ENCODE data around the gene OR1D5. TPM values are rescaled to one million over a fixed set of nuclear protein-coding genes. Genes with fewer than 3 reads are reported as not detected.
A peak's percentile ranks its signal among the peaks of the same experiment; 100 is the strongest.

OR1D5 gene
- polyA plus RNA-seq, 1 experiment: not detected

DNA sequence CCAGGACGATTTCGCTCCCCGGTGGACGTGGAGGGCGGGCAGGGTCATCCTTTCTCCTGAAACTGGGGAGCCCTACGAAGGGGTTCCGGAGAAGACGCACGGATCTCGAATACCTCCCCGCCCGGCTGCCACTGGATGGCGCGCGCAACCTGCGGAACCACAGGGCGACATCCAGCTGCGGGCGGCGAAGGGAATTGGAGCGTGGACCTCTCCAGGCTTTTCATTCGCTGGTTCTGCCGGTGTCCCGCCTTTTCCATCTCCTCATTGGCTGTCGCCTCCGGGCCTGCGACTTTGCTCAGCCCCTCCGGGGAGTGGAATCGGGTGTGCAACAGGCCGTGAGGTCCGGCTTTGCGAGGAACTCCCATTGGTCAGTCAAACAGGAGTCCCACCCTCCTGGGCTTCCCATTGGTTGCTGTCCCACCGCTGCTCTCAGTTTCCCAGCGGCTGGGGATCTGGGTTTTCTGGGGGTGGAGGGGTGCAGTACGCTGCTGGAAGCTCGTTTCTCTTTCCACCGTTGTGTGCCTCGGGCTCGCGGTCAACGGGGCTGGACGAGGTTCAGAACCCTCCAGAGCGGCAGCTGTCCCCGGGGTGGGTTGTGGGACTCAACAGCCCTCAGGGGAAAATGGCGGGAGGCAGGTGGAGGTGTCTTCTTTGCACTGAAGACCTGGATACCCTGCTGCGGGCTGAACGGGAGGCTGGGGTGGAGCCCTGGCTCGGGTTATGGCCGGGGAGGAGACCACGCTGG is 14.5 kb downstream of the OR1D5 start:
- ChIA-PET CTCF (interaction anchor here (0.7 to 1.8 kb wide), 17 partner anchors 8 to 839 kb away, joined by 3 to 15 read pairs (median 5); partner anchors contain the start of gene SHPK), POLR2A (interaction anchor here (0.8 kb wide), 1 partner anchor 486 kb away, joined by 4 read pairs; no protein-coding TSS in a partner anchor)
- TF ChIP-seq, protein P1, sequence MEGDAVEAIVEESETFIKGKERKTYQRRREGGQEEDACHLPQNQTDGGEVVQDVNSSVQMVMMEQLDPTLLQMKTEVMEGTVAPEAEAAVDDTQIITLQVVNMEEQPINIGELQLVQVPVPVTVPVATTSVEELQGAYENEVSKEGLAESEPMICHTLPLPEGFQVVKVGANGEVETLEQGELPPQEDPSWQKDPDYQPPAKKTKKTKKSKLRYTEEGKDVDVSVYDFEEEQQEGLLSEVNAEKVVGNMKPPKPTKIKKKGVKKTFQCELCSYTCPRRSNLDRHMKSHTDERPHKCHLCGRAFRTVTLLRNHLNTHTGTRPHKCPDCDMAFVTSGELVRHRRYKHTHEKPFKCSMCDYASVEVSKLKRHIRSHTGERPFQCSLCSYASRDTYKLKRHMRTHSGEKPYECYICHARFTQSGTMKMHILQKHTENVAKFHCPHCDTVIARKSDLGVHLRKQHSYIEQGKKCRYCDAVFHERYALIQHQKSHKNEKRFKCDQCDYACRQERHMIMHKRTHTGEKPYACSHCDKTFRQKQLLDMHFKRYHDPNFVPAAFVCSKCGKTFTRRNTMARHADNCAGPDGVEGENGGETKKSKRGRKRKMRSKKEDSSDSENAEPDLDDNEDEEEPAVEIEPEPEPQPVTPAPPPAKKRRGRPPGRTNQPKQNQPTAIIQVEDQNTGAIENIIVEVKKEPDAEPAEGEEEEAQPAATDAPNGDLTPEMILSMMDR (IDR thresholded peaks at IDR 0.05; ENCODE audit: insufficient read depth, low read depth, low read length): peak; percentile 84
- no peaks in the 10 kb centered on the region for H3K36me3 ChIP-seq (ENCODE audit: control insufficient read depth, insufficient read depth, low read length)
- H3K4me3 ChIP-seq (ENCODE audit: low read depth, low read length): peak overlapping the region; percentile 89
- peak; percentile 96 for DNase-seq (ENCODE audit: low read depth)
- H3K27me3 ChIP-seq (ENCODE audit: control insufficient read depth, insufficient read depth, low read length): no peaks in the 10 kb centered on the region

DNA sequence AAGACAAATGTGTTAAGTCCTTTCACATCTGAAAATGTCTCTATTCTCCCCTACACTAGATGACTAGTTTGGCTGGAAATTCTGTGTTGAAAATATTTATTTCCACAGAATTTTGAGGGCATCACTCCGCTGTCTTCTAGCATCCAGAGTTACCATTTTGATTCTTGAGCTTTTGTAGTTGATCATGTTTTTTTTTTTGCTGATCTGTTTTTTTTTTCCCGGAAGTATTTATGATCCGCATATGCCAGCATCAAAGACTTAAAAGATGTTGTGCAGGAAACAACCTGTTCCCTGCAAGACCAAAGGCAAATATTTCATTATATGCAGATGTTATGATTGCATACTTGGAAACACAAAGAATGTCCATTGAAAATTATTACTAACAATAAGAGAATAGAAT is 16.7 kb downstream of the OR1D5 start:
- no peaks in the 10 kb centered on the region for H3K27me3 ChIP-seq (ENCODE audit: control insufficient read depth, insufficient read depth, low read length)
- no peaks in the 10 kb centered on the region for H3K36me3 ChIP-seq (ENCODE audit: control insufficient read depth, insufficient read depth, low read length)
- H3K4me3 ChIP-seq (ENCODE audit: low read depth, low read length): no peak overlapping the region
- TF ChIP-seq, protein P1 (IDR thresholded peaks at IDR 0.05; ENCODE audit: insufficient read depth, low read depth, low read length): no peak
- DNase-seq (ENCODE audit: low read depth): no peak
- ChIA-PET POLR2A (no interaction called here), CTCF (interaction anchor here (0.9 kb wide), 1 partner anchor 601 kb away, joined by 3 read pairs; no protein-coding TSS in a partner anchor)

DNA sequence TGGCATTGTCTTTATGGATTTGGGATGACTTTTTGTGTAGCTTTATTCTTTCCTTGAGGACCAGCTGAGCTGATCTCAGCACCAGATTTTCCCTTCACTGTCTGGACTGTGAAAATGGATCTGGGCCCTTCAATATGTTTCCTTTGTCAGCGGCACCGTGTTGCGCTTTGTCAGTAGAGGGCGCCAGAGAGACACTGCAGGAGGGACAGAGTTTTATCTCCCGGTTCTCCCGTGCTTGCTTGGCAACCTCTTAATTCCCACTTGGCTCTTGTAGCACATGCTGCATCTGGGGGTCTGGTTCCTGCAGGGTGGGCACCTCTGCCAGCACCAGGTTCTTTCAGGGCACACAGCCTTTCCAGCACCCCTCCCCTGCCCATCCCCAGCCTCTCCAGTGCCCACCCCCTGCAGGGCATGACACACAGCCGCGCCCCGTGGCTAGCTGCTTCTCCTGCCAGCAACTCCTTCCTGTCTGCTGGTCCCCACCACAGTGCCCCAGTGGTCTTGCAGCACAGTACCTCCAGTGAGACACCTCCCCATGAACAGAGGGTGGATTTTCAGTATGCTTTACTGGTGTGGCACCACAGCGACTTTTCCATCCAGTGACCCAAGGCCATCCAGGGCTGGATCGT is 19.6 kb downstream of the OR1D5 start:
- DNase-seq (ENCODE audit: low read depth): no peak
- H3K36me3 ChIP-seq (ENCODE audit: control insufficient read depth, insufficient read depth, low read length): no peaks in the 10 kb centered on the region
- TF ChIP-seq, protein P1 (IDR thresholded peaks at IDR 0.05; ENCODE audit: insufficient read depth, low read depth, low read length): no peak
- no peak overlapping the region for H3K4me3 ChIP-seq (ENCODE audit: low read depth, low read length)
- POLR2A ChIA-PET: no interaction called here
- H3K27me3 ChIP-seq (ENCODE audit: control insufficient read depth, insufficient read depth, low read length): no peaks in the 10 kb centered on the region
- CTCF ChIA-PET: interaction anchor here (0.7 kb wide), 1 partner anchor 1049 kb away, joined by 5 read pairs; no protein-coding TSS in a partner anchor

DNA sequence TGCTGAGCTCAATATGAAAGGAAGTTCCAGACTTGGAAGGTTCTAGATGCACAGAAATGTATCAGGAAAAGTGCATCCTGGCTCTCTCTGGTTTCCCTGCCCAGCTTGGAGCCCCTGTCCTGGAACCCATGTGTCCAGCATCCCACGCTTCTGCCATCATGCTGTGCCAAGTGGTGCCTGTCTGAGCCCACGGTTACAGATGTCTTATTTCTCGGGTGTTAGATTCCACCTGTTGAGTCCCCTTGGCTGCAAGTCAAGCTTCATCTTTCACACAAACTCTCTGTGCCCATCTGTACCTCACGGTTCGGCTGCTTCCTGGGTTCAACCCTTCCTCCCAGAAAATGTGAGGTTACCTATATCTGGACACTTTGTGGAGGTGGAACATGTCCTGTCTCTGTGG is 22.5 kb downstream of the OR1D5 start:
- Histone ChIP-seq H3K27me3 (ENCODE audit: control insufficient read depth, insufficient read depth, low read length) (no peaks in the 10 kb centered on the region), H3K36me3 (ENCODE audit: control insufficient read depth, insufficient read depth, low read length) (no peaks in the 10 kb centered on the region), H3K4me3 (ENCODE audit: low read depth, low read length) (no peak overlapping the region)
- POLR2A ChIA-PET: no interaction called here
- no peak for DNase-seq (ENCODE audit: low read depth)
- CTCF ChIA-PET: interaction anchor here (2.7 kb wide), 1 partner anchor 8 kb away, joined by 11 read pairs; no protein-coding TSS in a partner anchor
- TF ChIP-seq, protein P1 (IDR thresholded peaks at IDR 0.05; ENCODE audit: insufficient read depth, low read depth, low read length): no peak

DNA sequence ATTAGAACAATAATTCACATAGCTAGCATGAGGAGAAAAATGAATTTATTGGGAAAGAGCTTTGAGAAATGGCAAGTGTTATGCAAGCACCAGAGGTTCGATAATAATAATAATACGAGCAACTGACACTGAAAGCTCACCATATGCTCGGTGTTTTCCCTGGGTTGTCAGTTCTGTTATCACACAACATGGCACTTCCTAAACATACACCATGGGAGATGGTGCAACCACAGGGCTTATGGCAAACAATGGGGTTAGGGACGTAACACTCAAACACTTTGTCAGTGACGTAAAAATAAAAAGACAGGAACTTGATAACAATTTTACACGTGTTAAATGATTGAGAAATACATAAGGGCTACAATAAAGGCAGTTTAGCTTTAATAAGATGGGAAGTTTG is 23.7 kb downstream of the OR1D5 start:
- ChIA-PET CTCF (interaction anchor here (0.6 to 2.7 kb wide), 5 partner anchors 9 to 562 kb away, joined by 3 to 11 read pairs (median 3); no protein-coding TSS in a partner anchor), POLR2A (interaction anchor here (0.6 kb wide), 1 partner anchor 635 kb away, joined by 4 read pairs; no protein-coding TSS in a partner anchor)
- Histone ChIP-seq H3K27me3 (ENCODE audit: control insufficient read depth, insufficient read depth, low read length) (no peaks in the 10 kb centered on the region), H3K36me3 (ENCODE audit: control insufficient read depth, insufficient read depth, low read length) (no peaks in the 10 kb centered on the region), H3K4me3 (ENCODE audit: low read depth, low read length) (no peak overlapping the region)
- no peak for DNase-seq (ENCODE audit: low read depth)
- TF ChIP-seq, protein P1 (IDR thresholded peaks at IDR 0.05; ENCODE audit: insufficient read depth, low read depth, low read length): no peak
